COLO668 (cell line): ENCODE results near the gene SLC6A6.

ENCODE experiments used
- DNase-seq: peaks from one replicate; lab custom pipeline; 2025; ENCODE audit not compliant: unreplicated experiment; lab: John Stamatoyannopoulos, UW

The SLC6A6 gene

DNA sequence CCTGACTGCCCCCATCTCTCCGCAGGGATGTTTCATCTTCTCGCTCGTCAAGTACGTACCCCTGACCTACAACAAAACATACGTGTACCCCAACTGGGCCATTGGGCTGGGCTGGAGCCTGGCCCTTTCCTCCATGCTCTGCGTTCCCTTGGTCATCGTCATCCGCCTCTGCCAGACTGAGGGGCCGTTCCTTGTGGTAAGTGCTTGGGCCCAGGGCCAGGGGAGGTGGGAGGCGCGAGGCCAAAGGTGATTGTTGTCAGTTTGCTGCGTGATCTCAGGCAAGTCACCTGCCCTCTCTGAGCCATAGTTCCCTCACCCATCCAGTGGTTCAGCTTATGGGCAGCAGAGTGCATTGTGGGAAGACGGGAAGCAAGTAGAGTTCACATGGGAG lies 79.2 kb downstream of the SLC6A6 start:
- no peak for DNase-seq

DNA sequence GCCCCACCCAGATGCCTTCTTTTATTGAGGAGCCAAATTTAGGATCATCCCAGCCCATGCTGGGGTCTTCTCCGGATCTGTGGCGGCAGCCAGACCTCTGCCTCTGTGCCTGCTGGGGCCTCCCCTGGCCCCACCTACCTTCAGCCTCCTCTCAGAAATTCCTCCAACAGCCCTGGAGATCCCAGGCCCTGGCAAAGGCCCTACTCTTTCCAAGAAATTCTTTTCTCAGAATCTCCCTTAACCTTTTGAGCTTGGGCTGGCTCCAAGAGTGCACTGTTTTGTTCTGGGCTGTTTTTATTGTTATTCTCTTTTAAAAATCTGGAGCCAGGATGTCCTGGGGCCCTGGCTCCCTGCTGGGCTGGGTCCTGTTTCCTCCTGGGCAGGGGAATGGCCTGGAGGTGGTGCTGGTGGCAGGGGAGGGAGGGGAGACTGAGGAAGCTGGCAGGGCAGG lies 79.9 kb downstream of the SLC6A6 start:
- no peak for DNase-seq

DNA sequence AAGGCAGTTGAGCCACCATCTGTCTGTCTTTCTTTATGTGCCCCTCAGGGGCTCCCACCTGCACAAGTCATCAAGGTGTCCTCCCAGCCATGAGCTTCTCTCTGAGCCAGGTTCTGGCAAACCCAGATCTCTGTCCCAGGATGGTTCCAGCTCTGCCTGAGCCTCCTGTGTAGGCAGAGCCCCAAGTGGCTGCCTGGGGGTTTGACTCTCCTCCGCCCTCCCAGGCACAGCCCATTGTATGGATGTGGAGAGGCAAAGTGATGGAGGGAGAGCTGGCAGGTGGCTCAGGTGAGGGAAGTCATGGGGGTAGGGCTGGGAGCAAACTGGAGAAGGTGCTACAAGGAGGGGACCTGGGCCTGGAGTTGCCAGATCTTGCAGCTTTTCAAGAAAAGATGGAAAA lies 80.9 kb downstream of the SLC6A6 start:
- no peak for DNase-seq

DNA sequence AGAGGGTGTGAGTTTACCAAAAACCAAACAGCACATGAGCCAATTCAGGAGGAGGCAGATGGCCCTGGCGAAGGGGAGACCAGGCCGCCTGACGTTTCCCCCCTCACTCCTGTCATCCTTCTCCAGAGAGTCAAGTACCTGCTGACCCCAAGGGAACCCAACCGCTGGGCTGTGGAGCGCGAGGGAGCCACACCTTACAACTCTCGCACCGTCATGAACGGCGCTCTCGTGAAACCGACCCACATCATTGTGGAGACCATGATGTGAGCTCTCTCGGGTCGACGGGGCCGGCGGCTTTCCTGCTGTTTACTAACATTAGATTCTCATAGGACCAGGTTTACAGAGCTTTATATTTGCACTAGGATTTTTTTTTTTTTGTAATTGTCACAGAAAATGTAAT lies 82.3 kb downstream of the SLC6A6 start:
- DNase-seq, result no peak

DNA sequence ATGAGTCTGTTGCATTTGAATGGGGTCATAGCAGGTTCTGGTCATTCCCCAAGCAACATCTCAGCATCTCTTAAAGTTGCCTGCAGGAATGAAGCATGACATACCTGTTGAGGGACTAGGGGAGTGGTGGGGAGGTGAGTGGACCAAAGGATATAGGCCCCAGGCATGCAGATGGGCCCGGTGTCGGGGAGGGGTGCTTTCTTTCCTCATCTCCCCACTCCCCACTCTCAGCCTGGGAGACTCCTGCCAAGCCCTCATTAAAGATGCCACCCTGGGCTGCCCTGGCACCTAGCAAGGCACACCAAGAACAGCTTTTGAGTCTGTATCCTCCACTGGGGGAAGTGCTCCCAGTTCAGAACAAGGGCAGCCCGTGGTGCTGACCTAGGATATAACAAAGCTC lies 83.6 kb downstream of the SLC6A6 start:
- DNase-seq, result no peak

DNA sequence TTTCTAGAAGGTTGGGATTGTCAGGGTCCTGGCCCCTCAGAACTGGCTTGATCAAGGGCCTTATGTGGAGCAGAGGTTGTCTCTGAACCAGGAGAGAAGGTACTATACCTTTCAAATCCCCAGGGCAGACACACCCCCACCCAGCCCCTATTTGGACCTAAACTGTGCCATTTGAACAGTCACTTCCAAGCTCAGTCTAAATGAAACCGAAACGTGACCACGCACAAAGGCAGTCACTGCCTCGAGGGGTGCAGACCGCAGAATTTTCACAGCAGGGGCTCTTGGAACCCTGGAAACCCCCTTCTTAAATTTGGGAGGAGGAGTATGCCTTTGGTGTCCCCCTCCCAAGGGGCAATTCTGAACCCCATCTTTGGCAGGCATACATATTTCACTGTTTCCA lies 84.1 kb downstream of the SLC6A6 start:
- DNase-seq, result no peak

DNA sequence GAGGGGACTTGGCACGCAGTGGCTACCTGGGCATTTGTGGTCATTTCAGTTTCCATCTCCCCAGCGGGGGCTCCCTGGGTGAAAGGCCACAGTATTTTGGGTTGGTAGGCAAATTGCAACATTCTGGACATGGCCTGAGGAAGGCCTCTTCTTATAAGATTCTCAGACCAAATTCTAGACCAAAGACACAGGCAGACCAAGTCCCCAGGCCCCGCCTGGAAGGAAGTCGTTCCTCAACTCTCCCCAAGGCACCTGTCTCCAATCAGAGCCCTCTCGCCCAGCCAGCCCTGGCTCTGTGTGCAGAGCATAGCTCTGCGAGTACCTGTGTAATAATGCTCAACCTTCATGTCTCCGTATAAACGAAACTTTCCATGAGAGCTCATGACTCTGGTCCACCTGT lies 84.7 kb downstream of the SLC6A6 start:
- no peak for DNase-seq

DNA sequence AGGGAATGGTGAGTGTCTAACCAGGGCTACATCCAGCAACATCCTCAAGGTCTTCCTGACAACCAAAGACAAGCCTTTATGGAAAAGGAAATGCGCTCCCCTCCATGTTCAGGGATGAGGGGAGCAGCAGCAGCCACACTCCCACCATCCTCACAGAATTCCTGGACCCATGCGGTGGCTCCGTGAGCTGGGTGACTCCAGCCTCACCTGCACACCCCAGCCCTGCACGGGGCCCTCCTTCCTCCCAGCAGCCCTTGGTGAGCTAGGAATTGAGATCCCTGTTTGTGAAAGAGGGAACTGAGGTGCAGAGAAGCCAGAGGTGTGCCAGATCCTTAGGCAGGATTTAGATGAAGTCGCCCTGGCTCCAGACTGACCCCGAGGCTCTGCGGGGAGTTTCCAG lies 85.4 kb downstream of the SLC6A6 start:
- DNase-seq, result no peak

DNA sequence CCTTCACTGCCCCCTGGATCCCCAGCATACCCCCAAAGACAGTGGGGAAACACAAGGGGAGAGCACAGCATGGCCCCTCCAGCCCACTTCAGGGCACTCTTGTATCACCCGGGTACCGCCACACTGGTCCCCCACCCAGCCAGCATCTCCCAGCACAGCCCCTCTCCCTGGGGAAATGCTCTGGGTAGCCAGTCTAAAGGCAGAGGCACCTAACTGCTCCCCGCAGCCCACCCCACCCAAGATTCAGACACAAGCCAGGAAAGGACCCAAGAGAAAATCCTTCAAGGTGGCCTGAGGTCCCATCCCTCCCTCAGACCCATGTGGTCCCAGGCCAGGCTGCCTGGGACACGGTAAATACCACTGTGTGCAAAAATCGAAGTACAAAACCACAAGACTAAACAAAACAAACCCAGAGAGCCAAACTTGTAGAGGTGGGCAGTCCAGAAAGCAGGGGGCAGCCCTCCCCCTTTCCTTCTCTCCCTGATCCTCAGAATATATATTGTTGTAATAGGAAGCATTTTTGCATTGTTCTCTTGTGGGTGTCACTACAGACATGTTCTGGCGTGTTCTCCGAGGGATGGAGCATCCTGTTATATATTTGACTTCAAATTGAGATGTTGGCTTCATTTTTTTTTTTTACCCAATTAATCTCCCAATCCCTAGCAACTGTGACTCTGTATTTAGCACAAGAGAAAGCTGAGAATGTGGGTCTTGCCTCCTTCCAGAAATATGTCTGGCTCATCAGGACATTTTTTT lies 86.1 kb downstream of the SLC6A6 start:
- DNase-seq, result no peak

DNA sequence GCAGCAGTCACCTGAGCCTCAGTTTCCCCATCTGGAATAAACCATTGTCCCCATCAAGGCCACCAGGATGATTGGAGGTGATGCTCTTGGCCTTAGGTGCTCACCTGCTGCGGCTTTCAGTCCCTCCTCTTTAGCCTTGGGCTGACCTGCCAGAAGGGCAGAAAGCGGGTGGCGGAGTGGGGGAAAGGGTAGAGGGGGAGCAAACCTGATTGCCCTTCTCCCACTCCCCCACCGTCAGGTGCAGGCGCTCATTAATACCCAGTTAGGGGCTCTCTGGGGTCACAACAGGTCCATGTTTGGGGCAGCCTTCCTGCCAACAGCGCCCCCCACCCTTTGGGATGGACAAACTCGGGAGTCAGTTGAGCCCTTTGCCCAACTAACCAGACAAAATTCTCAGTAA lies 87.2 kb downstream of the SLC6A6 start:
- no peak for DNase-seq

DNA sequence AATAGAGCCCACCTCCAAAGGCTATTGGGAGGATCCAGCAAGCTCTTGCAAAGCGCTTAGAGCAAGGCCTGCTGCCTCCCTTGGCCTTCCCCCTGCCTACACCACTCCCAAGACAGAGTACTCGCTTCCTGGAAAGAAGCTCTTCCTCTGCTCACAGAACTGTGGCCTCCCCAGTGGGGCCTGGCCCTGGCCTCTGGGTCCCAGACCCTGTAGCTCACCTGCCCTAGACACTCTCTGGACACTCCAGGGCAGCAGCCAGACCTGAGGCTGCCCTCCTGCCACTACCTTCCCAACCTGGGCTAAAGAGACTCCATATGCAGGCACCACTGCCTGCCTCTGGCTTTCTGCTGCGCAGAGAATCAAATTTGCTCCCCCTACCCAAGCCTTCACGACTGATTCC lies 87.8 kb downstream of the SLC6A6 start:
- no peak for DNase-seq

DNA sequence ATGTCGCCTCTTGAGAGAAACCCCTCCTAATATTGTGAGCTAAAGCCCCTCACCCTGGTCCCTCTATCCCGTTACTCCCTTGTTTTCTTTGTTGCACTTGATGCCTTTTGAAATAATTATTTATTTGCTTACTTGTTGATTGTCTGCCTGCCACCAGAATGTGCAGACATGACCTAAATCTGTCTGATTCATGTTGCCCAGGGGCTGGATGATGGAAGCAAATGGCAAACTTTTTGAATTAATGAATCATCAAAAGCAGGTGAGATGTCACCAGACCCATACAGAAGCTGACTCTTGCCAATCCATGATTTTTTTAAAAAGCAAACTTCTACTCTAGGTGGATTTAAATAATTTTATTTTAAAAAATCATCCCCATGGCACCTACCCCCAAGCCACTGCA lies 88.4 kb downstream of the SLC6A6 start:
- DNase-seq, result no peak

DNA sequence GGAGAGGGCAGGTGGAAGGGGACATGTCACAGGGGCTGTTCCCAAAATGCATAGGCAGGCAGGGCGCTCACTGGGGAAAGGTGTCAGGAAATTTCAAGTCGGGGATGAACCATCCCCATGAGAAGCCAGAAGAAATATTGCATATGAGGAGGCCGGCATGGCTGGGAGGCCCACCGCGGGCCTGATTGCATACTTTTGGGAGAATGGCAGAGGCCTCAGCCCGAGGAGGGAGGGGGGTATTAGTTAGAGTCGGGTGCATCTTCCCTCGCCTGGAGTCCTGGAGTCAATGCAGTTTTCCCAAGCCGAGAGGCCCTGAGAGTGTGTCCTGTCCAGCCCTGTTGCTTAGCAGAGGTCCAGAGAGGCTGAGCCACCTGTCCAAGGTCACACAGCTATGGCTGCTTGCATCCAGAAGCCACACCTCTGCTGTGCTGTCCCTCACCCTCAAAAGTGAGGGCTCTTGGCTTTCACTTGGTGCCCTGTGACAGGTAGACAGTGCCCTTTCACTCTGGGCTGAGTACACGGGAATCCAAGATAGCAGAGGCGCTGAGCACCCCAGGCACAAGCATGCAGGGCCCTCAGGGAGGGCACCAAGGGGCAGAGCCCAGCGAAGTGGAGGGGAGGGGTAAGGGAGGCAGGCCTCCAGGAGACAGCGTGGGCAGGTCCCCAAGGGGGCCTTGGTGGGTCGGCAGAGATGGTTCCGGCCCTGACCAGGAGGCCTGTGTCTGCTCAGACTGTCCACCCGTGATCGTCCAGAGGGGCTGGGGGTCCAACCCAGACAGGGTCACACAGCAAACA lies 89.2 kb downstream of the SLC6A6 start:
- no peak for DNase-seq

DNA sequence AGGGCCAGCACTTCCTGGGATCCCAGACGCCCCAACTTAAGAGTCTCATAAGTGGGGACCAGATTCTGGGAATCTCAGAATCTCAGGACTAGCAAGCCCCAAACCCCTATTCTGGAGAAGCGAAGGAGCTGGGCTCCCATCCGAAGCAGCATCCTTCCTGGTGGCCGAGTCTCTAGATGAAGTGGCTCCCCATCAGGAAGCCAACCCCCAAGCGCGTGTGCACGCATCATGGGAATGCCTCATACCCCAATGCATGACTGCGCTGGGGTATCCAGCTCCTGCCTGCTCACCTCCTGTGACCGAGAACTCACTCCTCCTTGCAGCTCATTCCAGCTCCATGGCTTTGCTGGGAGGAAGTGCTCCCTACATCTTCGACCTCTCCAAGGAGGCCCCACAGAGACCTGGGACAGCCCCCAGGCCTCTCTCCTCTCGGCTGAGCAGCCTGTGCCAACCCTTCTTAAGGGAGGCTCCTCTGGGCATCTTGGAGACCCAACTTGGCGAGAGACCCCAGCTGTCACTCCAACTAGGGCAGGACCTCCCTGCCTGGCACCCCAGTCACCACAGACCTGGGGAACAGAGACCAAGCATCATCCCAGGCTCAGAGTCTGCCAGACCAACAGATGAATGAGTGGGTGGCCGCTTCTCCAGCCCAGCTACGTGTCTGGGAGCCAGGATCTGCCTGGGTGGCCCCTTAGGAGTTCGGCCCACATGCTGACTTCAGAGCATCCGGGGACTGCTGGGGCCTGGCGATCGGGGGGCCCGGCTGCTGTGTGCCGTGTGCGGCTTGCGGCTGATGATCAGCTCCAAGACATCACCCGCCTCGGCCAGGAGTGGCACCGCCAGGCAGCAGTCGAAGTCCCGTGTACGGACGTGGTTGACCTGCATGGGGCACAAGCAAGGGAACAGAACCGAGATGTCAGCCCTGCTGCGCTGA lies 90.8 kb downstream of the SLC6A6 start:
- DNase-seq, result no peak

DNA sequence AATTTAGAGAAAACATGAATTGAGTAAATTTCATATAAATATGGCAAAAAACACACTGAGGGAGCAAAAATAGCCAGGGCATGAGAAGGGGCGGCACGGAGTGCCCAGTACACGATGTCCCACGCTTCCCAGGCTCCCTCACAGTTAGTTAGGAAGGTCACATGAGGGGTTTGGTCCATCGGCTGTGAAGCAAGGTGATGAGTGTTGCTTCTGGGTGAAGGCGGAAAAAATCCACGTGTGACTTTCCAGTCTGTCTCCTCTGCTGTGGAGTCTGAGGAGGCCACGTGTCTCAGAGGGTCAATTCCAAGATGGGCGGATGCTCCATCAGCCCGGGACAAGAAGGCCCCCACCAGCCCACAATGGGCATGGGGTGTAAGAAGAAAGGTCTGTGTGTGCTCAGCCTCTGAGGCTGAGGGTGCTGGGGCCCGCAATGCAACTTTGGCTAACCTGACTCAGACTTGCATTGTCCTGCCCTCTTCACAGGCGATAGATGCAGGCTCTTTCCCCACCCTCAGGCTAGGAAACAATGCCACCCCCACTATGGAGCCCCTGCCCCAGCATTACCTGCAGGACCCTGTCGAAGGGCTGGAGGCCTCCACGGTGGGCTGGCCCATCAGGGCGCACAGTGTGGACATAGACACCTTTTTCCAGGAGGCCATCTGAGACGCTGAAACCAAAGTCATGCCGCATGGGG lies 92.0 kb downstream of the SLC6A6 start:
- DNase-seq, result no peak

DNA sequence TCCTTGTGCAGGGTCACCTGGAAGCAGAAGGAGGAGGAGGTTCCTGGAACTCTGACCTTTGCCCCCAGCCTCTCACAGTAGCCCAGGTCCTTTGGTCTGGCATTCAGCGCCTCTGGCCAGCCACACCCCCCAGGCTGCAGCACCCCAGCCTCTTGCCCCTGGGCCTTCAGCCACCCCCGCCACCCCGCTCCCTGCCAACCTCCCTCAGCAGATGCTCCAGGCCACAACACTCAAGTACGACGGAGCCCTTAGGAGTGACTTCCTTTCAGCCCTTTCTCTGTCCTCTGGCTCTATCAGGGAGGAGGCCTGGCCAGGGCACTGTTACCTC lies 92.5 kb downstream of the SLC6A6 start:
- DNase-seq, result no peak

DNA sequence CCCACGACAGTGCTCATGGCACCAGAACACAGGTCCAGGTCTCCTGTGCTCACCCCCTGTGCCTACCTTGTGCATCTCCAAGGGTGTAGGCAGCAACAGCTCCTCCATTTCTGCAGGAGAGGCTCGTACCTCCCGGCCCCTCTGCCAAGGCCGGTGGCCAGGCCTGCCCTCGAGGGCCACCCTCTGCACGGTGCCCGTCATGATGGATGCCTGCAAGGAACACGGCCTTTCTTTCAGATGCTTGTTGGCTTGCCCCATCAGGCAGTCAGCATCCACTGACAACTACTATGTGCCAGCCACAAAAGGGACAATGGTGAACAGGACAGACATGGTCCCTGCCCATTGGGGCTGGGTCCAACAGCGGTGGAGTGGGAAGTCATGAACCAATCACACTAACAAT lies 93.9 kb downstream of the SLC6A6 start:
- no peak for DNase-seq

DNA sequence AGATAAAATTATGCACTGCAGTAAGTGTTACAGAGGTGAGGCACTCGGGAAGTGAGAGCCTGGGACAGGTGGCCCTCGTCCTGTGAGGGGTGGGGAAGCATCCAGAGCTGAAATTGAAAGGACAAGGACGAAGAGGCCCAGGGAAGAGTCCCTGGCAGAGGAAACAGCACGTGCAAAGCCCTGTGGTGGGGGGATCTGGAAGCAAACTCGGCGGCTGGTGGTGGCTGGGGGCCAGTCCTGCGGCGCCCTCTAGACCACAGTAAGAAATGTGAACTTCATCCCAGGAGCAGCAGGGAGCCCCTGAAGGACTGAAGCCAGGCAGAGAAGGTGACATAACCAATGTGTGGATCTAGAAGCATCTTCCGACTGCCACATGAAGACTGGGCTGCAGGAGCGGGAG lies 94.9 kb downstream of the SLC6A6 start:
- DNase-seq, result no peak

DNA sequence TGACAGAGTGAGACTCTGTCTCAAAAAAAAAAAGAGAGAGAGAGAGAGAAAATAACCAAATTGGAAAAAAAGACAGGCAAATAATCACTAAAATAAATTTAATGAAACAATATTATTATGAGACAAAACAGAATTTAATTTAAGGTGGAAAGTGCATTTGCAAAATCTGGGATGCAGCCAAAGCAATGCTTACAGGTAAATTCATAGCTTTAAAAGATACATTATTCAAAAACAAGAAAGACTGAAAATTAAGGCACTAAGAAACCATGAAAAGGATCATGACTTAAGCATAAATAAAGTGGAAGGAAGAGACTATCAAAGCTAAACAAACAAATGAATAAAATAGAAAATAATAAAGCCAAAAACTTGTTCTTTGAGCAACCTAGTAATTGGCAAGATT lies 100.1 kb downstream of the SLC6A6 start:
- DNase-seq, result no peak

DNA sequence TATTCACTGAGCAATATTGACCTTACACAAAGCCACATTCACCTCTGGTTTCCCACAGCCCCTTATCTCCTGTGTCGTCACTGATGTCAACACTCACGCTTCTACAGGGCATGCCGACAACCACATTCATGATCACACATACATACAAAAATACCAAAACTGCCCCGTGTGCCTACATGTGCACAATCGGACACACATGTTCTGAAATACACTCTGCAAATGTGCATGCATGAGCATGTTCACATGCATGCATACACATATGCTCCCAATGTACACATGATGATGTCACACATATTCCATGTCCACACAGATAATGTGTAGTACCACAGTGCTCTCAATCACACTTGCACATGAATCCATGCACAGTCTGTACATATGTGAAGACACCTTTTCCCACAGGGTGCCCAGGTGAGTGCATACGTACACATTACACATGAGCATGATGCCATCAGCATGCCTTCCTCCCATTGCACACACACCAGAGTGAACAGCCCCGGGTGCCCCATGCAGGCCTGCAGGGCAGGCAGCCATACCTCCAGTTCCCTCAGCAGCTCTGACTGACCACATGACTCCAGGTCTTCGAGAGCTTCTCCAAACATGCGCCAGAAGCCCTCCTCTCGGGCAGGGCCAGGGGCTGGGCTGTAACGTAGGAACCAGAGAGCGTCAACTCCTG lies 100.8 kb downstream of the SLC6A6 start:
- no peak for DNase-seq

DNA sequence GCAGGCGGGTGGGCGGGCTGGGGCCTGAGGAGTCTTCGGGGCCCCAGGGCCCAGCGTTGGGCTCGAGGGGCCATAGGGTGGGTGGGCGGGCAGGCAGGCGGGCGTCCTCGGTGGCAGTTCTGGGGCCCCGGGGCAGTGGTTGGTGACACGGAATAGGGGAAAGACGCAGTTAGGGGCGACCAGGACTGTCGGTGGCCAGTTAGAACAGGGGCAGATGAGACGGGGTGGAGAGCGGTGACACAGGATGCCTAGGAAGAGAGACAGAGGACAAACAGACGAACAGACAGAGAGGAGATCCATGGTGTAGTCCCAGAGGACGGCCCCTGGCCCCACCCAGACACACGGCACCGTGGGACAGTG lies 101.3 kb downstream of the SLC6A6 start:
- no peak for DNase-seq
